ENCODE results near the gene TDO2.

- TF ChIP-seq POLR2A (IDR thresholded peaks at IDR 0.05) (no peak), CTCF (IDR thresholded peaks at IDR 0.05) (no peak), POLR2AphosphoS5 (IDR thresholded peaks at IDR 0.05) (no peak), EP300 (IDR thresholded peaks at IDR 0.05) (no peak)
These were observed 43.0 kb downstream of the TDO2 start for GRCh38 chr4:155946486-155946885.

All from upper lobe of left lung (tissue), 4 donors.